SW480 (cell line): ENCODE measurements around the gene RASGRF2.

ENCODE experiments used
- DNase-seq: peaks from one replicate; pipeline ENCODE4 v3.0.0-alpha.2; 2016; ENCODE audit warnings: low spot score

Gene RASGRF2

DNA sequence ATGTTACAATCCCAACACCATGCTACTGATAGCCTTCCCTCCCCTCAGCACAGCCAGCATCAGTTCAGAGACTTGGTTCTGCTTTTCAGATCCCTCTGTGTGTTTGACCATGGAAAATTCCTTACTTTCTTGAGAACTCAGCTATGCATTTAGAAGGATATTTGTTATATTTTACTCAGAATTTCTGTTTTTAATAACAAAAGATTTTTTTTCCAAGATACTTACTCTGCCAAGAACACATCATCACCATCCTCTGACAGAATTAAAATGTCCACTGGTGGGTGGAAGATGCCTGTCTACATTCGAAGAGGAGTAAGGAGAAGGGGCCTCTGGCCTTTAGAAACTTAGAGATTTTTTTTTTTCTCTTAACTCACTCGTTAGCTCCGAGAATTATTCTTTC lies 216.9 kb downstream of the RASGRF2 start:
- no peak for DNase-seq

DNA sequence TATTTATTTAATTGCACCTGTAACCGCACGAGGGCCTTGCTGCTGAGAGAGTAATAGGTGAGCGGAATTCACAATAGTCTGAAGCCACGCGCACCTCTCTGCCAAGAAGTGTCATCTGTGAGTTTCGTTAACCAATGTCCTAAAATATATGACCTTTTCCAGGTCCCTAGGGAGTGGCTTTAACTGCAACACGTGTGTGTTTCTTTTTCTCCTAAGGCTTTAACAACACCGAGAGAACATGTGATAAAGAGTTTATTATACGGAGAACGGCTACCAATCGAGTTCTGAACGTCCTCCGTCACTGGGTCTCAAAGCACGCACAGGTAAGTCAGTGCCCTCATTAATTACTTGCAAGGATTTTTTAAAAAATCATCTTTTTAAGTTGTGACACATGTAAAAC lies 219.8 kb downstream of the RASGRF2 start:
- DNase-seq = no peak

DNA sequence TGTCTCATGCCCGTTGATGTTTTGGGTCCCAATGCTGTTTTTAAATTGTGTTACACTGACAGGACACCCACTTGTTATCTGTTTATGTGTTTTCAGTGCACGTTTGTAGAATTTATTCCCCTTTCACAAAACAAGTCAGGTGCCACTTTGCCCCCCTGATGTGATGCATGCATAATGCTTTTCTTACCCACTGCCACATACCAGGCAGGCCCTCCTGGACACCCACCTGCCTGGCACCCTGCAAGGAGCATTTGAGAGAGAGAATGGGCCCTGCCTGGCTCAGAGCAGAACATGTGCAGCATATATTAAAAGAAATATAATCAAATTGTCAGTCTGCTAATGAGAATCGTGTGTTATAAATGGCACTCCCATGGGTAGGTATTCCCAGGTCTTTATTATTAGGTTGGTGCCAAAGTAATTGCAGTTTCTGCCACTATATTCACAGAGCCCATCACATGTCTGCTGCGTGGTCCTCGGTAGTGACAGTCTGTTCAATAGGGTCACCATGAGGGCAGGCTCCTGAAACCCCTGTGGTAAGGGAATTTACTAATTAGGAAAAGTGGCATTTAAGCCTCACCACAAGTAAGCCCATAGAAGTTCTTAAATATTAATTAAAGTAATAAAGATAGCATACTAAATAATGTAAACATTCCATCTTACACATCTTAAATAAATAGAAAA lies 220.8 kb downstream of the RASGRF2 start:
- no peak for DNase-seq

DNA sequence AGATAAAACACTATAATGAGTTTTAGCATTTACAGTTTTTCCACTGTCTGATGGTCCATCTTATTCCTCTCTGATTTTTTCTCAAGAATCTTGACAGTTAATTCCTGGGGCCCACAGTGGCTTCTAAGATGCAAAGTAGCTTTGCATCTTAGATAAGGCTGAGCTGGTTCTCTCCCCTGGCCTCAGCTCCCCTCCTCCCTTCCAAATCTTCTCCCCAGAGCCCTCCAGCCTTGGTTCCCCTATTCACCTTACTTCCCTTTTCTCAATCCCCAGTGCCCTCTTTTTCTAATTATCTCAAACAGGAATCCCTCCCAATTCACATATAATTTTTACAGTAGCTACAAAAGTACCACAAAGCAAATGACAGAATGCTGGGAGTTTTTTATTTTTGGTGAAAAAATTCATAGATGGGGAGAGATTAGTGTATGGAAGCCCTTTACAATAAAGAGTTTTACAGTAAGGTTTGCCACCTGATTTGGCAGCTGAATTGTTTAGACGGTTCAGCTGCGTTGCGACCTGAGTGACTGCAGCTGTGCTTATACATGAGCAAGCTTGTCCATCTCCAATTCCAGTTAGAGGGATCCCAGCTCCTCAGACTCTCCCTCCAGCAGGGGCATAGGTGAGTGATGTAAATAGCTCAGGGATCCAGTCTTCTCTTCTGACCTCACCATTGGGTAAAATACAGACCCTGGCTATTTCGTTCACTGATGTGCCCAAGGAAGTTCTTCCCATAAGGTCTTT lies 221.6 kb downstream of the RASGRF2 start:
- DNase-seq = no peak

DNA sequence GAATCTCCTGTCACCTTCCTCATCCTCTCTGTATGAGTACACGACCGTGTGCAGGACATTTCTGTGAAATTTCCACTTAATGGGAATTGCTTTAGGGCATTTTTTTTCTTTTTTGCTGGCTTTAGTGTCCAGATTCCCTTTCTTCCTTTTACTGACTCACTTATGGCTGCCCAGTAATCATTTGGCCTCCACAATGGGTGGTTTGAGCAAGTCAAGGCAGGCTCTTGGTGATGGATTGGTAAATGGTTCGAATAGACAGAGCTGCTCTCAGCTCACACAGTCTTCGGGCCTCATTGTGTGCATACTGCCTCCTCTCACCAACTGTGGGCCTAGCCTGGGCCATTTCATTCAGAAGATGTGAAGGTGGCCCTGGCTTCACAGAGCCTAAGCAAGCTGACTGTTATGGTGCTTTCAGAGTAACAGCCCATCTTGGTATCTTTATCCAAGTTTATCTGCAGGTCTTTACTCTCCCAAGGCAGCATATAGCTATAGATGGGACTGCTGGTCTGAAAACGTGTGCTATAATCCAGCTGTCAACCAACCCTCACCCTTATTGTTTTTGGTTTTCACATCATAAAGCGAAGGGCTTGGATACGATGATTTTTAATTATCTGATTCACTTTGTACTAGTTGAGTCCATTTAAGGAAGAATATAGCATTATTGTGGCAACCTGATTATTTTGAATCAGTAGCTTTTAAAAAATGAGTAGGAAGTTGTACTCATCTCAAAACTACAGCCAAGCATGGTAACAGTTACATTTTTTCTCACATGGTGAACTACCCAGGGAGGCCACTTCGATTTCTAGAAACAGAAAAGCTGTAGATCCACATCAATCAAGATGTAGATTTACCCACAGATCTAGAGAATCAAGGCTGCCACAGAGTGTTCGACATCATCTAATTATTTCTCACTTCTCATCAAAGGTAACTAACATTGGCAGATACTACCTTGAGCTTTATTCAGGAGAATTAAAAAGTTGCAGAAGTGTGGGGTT lies 222.5 kb downstream of the RASGRF2 start:
- DNase-seq = no peak

DNA sequence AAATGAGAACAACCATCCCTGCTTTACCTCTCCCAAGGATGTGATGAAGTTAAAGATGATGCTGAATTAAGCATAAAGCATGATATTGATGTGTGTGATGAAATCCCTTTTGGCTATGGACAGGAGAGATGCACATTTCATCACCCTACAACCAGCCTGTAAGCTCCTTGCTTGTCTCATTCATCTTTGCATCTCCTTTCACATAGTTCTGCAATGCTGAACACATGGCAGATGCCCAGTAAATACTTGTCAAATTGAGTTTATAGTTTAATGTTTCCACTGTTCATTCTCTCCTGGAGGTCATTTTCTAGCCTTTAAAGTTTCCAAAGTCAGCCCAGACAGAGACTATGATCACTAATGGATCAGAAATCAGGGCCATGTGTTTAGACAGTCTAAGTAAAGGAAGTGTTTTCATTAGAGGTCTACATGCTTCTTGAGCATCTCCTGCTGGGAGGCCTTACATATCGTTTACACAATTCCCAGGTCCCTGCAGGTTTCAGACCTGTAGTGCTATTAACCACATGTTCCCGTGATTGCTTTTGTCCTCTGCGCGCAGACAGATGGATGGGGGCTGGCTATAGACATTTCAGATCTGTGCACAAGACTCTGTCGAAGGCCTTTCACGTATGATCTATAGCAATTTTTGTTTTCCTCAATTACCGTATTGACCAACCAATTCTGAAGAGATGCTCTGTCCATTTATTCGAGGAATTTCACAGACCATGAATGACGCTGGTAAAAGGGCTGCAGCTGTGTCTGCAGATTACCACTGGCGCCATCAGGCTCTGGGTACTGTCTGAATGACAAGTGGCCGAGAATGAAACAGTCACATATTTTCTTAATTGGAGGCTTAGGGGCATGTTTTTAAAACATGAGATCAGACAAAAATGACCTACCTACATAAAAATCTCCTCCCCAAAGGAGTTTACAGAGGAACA lies 223.9 kb downstream of the RASGRF2 start:
- DNase-seq = no peak

DNA sequence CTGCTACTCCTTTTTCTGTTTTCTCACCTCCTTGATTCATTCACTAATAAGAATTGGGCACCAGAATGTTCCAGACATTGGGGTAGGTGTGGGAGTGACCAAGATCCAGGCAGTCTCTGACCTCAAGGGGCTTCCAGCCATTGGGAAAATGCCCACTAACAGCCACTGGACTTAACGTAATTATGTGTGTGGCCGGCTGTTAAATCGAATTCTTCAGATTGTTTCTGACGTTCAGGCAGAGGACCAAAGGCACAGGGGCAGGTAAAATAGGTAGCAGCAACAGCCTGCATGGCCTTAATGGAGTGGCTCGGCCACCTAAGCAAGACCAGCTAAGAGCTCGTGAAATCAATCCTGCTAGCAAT lies 224.6 kb downstream of the RASGRF2 start:
- DNase-seq = no peak

DNA sequence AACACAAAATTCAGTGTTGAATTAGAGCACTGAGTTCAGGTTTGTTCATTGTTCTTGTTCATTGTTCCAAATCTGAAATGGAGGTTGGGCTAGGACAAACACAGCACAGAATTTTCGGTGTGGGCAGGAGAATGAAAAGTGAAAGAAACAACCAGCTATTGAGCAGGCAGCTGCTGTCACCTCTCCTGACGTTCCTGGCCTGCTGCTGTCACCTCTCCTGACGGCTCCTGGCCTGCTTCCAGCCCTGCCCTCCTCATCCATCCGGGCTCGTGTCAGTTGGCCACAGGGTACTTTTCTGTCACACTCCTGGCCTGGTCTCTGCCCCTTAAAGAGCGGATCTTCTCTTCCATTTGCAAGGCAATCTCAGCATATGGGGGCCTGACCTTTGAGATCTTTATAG lies 227.7 kb downstream of the RASGRF2 start:
- no peak for DNase-seq

DNA sequence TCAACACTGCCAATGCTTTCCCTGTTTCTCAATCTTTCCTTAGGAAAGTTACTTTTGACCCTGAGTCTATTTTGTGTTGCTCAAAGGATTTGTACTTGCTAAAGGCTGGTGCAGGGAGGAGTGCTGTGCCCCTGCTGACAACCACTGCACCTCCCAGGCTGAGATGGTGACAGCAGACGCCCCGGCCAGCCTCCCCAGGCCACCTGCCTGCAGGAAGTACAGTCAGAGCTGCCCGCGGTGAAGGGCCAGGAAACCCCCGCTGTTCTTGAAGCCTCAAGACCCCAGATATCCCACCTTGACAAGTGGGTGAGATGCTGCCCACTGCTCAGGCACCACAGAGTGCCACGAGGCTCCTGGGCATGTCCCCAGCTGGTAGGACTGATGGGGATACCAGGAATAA lies 228.8 kb downstream of the RASGRF2 start:
- DNase-seq = no peak

DNA sequence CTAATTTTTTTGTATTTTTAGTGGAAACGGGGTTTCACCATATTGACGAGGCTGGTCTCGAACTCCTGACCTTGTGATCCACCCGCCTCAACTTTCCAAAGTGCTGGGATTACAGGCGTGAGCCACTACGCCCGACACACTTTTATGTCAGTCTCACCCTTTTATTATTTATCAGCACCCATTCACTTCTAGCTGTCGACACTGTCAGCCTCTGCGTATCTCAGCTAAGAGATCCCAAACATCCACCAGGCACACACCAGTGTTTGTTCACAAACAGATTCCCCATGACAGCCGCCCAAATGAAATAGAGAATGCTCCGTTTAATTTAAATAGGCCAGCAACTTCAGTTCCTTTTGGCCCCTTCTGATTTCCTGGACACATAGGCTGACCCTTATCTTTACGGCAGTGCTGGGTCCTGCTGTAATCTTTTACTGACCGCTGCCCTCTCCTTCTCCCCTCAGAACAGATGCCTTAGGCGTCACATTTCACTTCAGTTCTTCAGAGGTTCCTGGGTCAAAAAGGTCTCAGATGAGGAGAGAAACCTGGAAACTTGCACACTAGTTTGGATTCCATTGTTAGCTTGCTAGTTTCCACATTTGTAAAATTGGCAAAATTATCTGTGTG lies 229.8 kb downstream of the RASGRF2 start:
- DNase-seq = no peak

DNA sequence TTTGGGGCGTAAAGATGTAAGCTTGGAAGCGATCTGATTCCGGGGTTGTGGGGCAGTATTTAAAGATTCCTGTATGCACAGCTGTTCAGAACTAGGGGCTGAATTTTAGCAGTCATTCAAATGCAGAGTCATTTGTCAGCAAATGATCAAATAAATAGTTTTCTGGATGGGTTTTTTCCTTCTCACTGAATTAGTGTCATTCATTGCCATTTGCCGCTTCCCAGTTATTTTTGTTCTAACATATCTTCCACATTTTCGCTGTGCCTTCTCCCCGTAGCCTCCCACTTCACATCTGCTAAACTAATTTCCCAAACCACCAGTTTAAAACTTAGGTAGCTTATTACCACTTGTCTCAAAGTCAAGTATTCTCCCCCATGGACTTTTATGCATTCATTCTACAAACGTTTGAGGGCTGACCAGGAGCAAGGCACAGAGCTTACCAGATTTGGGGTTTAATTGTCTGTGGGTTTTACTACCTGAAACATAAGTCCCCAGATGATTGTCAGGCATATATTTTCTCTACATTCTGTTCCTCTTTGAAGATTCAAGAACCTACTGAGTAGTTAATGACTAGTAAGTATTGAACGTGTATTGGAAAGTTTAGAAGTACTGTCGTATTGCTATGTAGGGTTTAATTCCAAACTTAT lies 231.7 kb downstream of the RASGRF2 start:
- no peak for DNase-seq

DNA sequence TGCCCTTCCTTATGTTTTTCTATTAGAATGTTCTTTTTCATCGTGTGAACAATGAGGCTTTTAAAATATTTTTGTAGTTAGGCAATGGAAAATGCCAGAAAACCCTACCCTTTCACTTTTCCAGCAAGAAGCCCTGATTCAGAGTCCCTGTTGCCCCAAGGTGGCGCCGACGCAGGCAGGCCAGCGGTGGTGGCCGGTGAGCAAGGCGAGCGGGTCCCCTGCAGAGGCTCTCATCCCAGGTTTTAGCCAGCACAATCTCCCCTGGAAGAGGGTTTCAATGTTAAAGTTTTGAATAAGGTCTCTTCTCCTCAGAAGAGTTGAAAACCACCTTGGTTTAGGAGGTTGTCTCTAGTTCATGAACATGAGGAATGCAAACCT lies 232.2 kb downstream of the RASGRF2 start:
- DNase-seq = no peak

DNA sequence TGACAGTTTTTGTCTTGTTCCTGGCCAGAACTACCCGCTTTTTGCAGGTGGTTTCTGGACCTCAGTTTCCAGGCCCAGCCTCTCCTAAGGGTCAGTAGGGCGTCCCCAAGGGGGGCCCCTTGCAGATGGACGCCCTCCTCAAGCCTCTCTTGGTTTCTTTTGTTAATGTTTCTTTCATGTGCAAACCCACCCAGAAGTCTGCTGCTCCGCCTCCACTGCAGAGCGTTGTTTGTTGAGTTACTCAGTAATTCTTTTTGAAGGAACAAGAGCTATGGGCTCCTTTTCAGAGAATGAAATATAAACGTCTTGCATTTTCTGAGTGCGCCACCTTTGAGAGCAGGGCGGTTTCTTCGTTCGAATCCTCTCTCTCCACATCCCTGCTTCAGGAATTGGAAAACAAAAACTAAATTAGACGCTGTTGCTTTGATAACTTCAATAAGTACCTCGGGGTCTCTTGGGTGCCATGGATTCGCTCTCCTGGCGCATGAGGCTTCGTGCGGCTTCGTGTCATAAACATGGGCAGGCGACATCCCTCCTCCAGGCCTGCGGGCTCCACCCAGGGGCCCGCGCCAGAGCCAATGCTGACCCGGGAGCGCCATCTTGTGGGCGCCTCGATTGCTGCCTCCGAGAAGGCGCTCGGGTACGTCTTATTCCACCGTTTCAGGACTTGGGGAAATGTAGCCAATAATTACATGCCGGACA lies 234.6 kb downstream of the RASGRF2 start:
- peak; percentile 63 for DNase-seq

DNA sequence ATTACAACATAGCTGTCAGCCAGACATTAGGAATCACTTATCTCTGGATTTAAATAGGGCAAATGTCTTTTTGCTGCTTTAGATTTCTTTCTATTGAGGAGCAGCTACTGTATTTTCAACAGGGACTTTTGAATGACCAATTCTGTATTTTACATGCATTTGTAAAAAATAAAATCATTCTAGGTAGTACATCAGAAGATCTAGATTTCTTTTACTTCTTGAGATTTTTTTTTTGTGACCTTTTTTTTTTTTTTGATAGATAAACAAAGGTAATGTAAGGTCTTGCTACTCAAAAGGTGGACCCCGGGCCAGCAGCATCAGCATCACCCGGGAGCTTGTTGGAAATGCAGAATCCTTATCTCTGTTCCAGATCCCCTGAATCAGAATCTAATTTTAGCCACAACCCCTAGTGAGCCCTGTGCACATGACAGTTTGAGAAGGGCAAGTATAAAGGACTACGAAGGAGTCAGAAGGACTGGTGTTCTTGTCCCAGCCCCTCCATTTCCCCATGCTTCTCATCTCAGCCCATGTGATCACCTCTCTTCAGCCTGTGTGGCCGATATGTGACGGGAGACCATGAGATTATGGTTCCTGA lies 235.3 kb downstream of the RASGRF2 start:
- no peak for DNase-seq

DNA sequence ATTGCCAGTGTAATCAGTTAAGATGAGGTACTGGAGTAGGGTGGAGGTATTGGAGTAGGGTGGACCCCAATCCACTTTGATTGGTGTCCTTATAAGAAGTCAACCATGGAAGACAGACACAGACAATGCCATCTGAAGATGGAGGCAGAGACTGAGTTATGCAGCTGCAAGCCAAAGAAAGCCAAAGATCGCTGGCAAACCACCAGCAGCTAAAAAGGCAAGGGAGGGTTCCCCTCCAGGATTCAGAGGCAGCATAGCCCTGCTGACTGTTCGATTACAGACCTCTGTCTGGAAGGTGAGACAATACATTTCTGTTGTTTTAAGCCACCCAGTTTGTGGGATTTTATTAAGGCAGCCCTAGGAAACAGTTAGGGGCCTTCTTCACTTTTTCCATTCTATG lies 242.5 kb downstream of the RASGRF2 start:
- DNase-seq = no peak

DNA sequence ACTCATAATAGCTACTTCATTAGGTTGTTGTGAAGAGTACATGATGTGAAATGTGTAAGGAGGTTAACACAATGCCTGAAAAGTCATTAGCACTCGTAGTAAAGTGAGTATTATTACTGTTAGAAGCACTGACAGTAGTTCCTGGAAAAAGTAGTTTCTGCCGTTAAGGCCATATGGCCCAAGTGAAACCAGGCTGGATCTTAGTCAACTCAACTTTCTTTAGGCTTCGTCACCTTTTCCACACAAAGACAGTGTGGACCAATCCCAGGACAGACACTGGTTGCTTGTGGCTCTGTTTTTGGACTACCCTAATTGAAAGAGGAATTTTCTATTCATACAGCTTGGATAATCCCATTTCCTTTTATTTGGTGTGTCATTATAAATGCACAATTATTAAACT lies 243.6 kb downstream of the RASGRF2 start:
- no peak for DNase-seq

DNA sequence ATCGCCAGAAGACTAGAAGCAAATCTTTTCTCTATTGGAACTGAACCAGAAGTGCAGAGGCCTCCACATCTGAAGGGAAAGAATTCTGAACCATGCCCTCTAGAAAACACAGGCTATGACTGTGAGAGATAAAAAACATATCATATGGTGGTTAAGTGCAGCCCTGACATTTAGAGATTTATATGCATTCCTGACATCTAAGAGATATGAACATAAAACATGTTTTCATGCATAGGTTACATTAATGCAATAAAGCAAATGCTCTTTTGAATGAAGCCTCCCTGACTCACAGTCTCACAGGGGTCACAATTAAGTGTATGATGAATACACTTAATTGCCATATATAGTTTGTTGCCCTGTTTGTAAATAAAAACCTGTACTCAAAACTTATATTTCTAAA lies 244.0 kb downstream of the RASGRF2 start:
- DNase-seq = no peak

DNA sequence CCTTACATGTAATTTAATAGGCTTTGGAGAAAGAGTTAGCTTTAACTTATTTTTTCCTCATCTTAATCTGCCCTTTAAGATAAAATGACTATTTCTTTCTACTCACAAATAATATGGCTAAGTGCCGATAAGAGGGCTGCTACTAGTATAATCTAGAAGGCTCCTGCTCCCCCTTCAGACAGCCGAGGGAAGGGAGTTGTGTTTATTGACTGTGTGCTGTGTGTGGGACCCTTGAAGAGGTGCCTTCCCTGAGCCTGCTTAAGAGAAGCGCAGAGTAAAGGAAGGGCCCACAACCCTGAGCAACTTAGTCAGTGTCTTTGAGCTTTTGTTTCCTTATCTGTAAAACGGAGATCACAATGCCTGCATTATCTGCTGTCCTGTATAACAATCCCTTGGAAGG lies 244.9 kb downstream of the RASGRF2 start:
- DNase-seq = no peak

DNA sequence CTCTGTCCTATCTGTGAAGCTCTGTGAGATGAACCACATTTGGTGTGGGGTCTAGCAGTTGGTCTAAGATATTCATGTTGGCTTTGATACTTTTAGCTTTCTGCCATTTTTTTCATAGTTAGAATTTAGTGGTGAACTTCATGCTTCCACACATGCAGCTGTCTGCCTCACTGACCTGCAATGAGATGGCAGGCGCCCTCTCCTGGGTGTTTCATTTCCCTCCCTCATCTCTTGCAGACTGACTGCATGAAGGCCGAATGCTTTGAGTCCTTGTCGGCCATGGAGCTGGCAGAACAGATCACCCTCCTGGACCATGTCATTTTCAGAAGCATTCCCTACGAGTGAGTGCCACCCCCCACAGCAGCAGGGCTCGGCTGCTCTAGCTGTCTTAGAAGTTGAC lies 246.8 kb downstream of the RASGRF2 start:
- no peak for DNase-seq

DNA sequence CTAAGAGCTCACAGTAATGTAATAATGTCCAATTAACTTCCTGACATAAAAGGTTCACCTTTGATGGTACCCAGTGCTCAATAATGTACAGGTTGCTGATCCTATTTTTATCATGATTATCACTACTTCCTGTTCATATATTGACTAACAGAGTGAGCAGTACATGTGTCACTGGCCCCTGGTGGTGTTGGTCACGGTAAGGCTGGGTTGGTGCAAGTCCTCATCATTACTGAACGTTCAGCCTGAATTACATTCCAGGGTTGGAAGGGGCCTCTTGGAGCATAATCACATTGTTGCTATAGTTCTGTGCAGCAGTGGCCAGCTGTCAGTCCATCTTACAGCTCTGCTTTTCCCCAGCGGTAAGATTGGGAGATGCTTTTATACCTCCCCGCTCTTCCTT lies 248.7 kb downstream of the RASGRF2 start:
- no peak for DNase-seq
